Colonic mucosa (tissue), 4 donors: ENCODE results near the gene SETD4. TPM values are rescaled to one million over a fixed set of nuclear protein-coding genes. Genes with fewer than 3 reads are reported as not detected.

ENCODE experiments used
- DNase-seq: peaks from one replicate; pipeline ENCODE4 v3.0.0-alpha.2; 2020
- H3K27ac ChIP-seq: fragments of 200-600 bp; one replicate; pipeline ENCODE4 v1.8.0; 2021
- H3K27me3 ChIP-seq: fragments of 200-600 bp; one replicate; pipeline ENCODE4 v1.8.0; 2021
- H3K36me3 ChIP-seq: fragments of 200-600 bp; one replicate; pipeline ENCODE4 v1.8.0; 2021
- H3K4me1 ChIP-seq: fragments of 200-600 bp; one replicate; pipeline ENCODE4 v1.8.0; 2021; ENCODE audit warnings: mild to moderate bottlenecking
- H3K4me3 ChIP-seq: fragments of 200-600 bp; one replicate; pipeline ENCODE4 v1.8.0; 2021
- H3K9ac ChIP-seq, 2 donors: one replicate each; pipeline ENCODE4 v1.7.0; 2013; ENCODE audit warnings: control low read depth in 2 of 2, low read depth in 2 of 2, low read length in 2 of 2
- H3K9me3 ChIP-seq: fragments of 200-600 bp; one replicate; pipeline ENCODE4 v1.8.0; 2021
- CTCF ChIP-seq: fragments of 200-600 bp; IDR thresholded peaks from one replicate; pipeline ENCODE4 v1.8.0; 2022; ENCODE audit warnings: antibody characterized with exemption, mild to moderate bottlenecking
- intact Hi-C: fragments of 100-400 bp; cut with DNase I; formaldehyde crosslinking; loops from one replicate; pipeline ENCODE4 v1.14.1; 2022
- total RNA-seq, 2 donors: library from RNA; stranded (reverse); fragmentation: NEBNext Ultra II Directional in 1 of 2; extraction: Animal tissue kit (Norgen Biotek cat#: 25700) in 1 of 2; gene quantifications; one replicate each; pipeline ENCODE4 v1.2.1, GENCODE V29; 2021
- donor health status: healthy.
- donor health status: DM: no; HTN: no; CAD: no.
- donor health status: DM: no; HTN: no; CAD: no.

SETD4 gene
- total RNA-seq, 2 donors from 2014 or later, result 14.7 to 22.7 TPM

- peaks cover 9% of the 10 kb centered on the region for H3K36me3 ChIP-seq
These were observed 7.2 kb downstream of the SETD4 start for GRCh38 chr21:36052860-36053714.

GRCh38 chr21:36048357-36048756 lies 12.0 kb downstream of the SETD4 start:
- Histone ChIP-seq H3K4me1 (no peaks in the 10 kb centered on the region), H3K4me3 (no peak overlapping the region), H3K9me3 (no peaks in the 10 kb centered on the region), H3K9ac (no peak overlapping the region), H3K27me3 (no peaks in the 10 kb centered on the region), H3K36me3 (no peaks in the 10 kb centered on the region), H3K27ac (no peak overlapping the region)
- no peak for DNase-seq
- intact Hi-C loops, result no loop called here
- TF ChIP-seq CTCF, result no peak

More at GRCh38 chr21:36052860-36053714, 7.2 kb downstream of the SETD4 start:
- no peaks in the 10 kb centered on the region for H3K9me3 ChIP-seq
- H3K4me3 ChIP-seq, result no peak overlapping the region
- intact Hi-C loops, result loop anchor here (10.0 kb wide), 1 partner anchor 52 kb away; no protein-coding TSS in a partner anchor
- no peak overlapping the region for H3K9ac ChIP-seq
- no peak overlapping the region for H3K27ac ChIP-seq
- H3K27me3 ChIP-seq, result no peaks in the 10 kb centered on the region
- no peak for TF ChIP-seq CTCF
- no peaks in the 10 kb centered on the region for H3K4me1 ChIP-seq
- DNase-seq, result no peak

- no peaks in the 10 kb centered on the region for H3K36me3 ChIP-seq
- H3K27me3 ChIP-seq, result no peaks in the 10 kb centered on the region
- H3K9ac ChIP-seq, result no peak overlapping the region
- DNase-seq, result no peak
- no peaks in the 10 kb centered on the region for H3K4me1 ChIP-seq
- no peaks in the 10 kb centered on the region for H3K9me3 ChIP-seq
- intact Hi-C loops, result no loop called here
- H3K4me3 ChIP-seq, result no peak overlapping the region
- TF ChIP-seq CTCF, result no peak
- no peak overlapping the region for H3K27ac ChIP-seq
These were observed 13.2 kb downstream of the SETD4 start for GRCh38 chr21:36047139-36047538.

GRCh38 chr21:36045993-36046392 lies 14.3 kb downstream of the SETD4 start:
- Histone ChIP-seq H3K27ac (no peak overlapping the region), H3K4me1 (no peaks in the 10 kb centered on the region), H3K4me3 (no peak overlapping the region), H3K9ac (no peak overlapping the region), H3K27me3 (no peaks in the 10 kb centered on the region), H3K36me3 (no peaks in the 10 kb centered on the region), H3K9me3 (no peaks in the 10 kb centered on the region)
- DNase-seq, result no peak
- intact Hi-C loops, result no loop called here
- no peak for TF ChIP-seq CTCF

- no peak overlapping the region for H3K27ac ChIP-seq
- H3K4me3 ChIP-seq, result no peak overlapping the region
- H3K9ac ChIP-seq, result no peak overlapping the region
- intact Hi-C loops, result no loop called here
- DNase-seq, result no peak
- no peaks in the 10 kb centered on the region for H3K36me3 ChIP-seq
- H3K4me1 ChIP-seq, result no peaks in the 10 kb centered on the region
- no peak for TF ChIP-seq CTCF
- H3K27me3 ChIP-seq, result no peaks in the 10 kb centered on the region
- H3K9me3 ChIP-seq, result no peaks in the 10 kb centered on the region
These were observed 16.3 kb downstream of the SETD4 start for GRCh38 chr21:36044056-36044455.
